ENCODE results near the gene CCDC124. TPM values are rescaled to one million over a fixed set of nuclear protein-coding genes. Genes with fewer than 3 reads are reported as not detected.

CCDC124 gene
- total and polyA plus RNA-seq, 4 donors: 15.8 to 59.3 (median 32.1) TPM

- TF ChIP-seq REST (IDR thresholded peaks at IDR 0.05) (no peak), ZBTB33 (IDR thresholded peaks at IDR 0.05) (no peak), ATF3 (IDR thresholded peaks at IDR 0.05) (no peak), FOXA2 (IDR thresholded peaks at IDR 0.05) (no peak), YY1 (IDR thresholded peaks at IDR 0.05) (no peak), NR2F2 (IDR thresholded peaks at IDR 0.05) (no peak), HNF4G (IDR thresholded peaks at IDR 0.05) (no peak), FOXA1 (IDR thresholded peaks at IDR 0.05) (no peak)
Observed at GRCh38 chr19:17966129-17966483, 33.3 kb downstream of the CCDC124 start (continued).

- Histone ChIP-seq H3K4me3 (ENCODE audit: low read depth in 1 of 3, low read length in 3 of 3) (no peak within 1 kb of the TSS), H3K9ac (ENCODE audit: low read depth in 1 of 2, low read length in 2 of 2) (no peak within 1 kb of the TSS), H3K9me3 (ENCODE audit: control insufficient read depth in 4 of 4, low read length in 3 of 4) (no peaks in the 10 kb centered on the region), H3K27ac (ENCODE audit: low read depth in 1 of 2, low read length in 2 of 2) (no peak within 1 kb of the TSS), H3K4me1 (ENCODE audit: control insufficient read depth in 4 of 4, insufficient read depth in 4 of 4, low read length in 3 of 4) (peaks cover 0 to 3% (median 0%) of the 10 kb centered on the region in 4 donors), H3K36me3 (ENCODE audit: control insufficient read depth in 4 of 4, insufficient read depth in 3 of 4, low read depth in 1 of 4, low read length in 3 of 4) (no peaks in the 10 kb centered on the region), H3K27me3 (ENCODE audit: control insufficient read depth in 4 of 4, insufficient read depth in 4 of 4, low read length in 3 of 4) (peaks cover 0 to 4% (median 3%) of the 10 kb centered on the region in 4 donors)
- 8% methylated on average over 59 of the region's 59 CpGs for WGBS
- DNase-seq (ENCODE audit: low spot score): no peak
- TF ChIP-seq TAF1 (conservative IDR thresholded peaks at IDR 0.05) (no peak), CTCF (IDR thresholded peaks at IDR 0.05; ENCODE audit: low read depth, low read length, missing input control) (no peak), NR2F2 (IDR thresholded peaks at IDR 0.05) (no peak), EGR1 (IDR thresholded peaks at IDR 0.05; ENCODE audit: low read depth in 2 of 2) (no peak), RAD21 (IDR thresholded peaks at IDR 0.05) (no peak), SP1 (IDR thresholded peaks at IDR 0.05) (no peak), HNF4G (IDR thresholded peaks at IDR 0.05) (no peak), HNF4A (conservative IDR thresholded peaks at IDR 0.05) (no peak), REST (IDR thresholded peaks at IDR 0.05) (no peak), MAX (IDR thresholded peaks at IDR 0.05) (no peak), RXRA (IDR thresholded peaks at IDR 0.05) (no peak), JUND (IDR thresholded peaks at IDR 0.05) (no peak), ATF3 (IDR thresholded peaks at IDR 0.05) (no peak), YY1 (IDR thresholded peaks at IDR 0.05) (no peak), ZBTB33 (IDR thresholded peaks at IDR 0.05) (no peak), FOXA1 (IDR thresholded peaks at IDR 0.05) (no peak), FOXA2 (IDR thresholded peaks at IDR 0.05) (no peak), GABPA (IDR thresholded peaks at IDR 0.05 in 1 of 2, conservative IDR thresholded peaks at IDR 0.05 in 1 of 2) (no peak)
Observed at GRCh38 chr19:17966550-17967256, 33.9 kb downstream of the CCDC124 start, which contains the start of gene KCNN1. Gene KCNN1, plus strand, starts transcription at chr19:17967107. Its CDS starts 6,782 bp downstream, at chr19:17973889.

All from liver (tissue), 9 donors.